GM18520 (cell line): ENCODE results near the gene LPCAT2.

ENCODE experiments used
- ATAC-seq: cut with Tn5 transposase; IDR thresholded peaks from one replicate; pipeline ENCODE4 v1.9.1; 2021; ENCODE audit not compliant: unreplicated experiment

LPCAT2 gene

GRCh38 chr16:55508941-55509931 is at the start of gene LPCAT2:
LPCAT2 (plus strand) TSS chr16:55509072; CDS start chr16:55509182, 110 bp downstream.
- ATAC-seq: no peak

- no peak for ATAC-seq
Observed at GRCh38 chr16:55462241-55462640, 46.6 kb upstream of the LPCAT2 start.

GRCh38 chr16:55464375-55464774 is 44.5 kb upstream of the LPCAT2 start:
- ATAC-seq: no peak

- ATAC-seq: peak; percentile 92
Observed at GRCh38 chr16:55465077-55465896, 43.6 kb upstream of the LPCAT2 start.

GRCh38 chr16:55466209-55466608 is 42.7 kb upstream of the LPCAT2 start:
- ATAC-seq: no peak

GRCh38 chr16:55467898-55468297 is 41.0 kb upstream of the LPCAT2 start:
- ATAC-seq: no peak

- ATAC-seq: no peak
Observed at GRCh38 chr16:55468352-55468990, 40.4 kb upstream of the LPCAT2 start.

- no peak for ATAC-seq
Observed at GRCh38 chr16:55469821-55470532, 38.9 kb upstream of the LPCAT2 start.

GRCh38 chr16:55470533-55471371 is 38.1 kb upstream of the LPCAT2 start:
- no peak for ATAC-seq

GRCh38 chr16:55471448-55472097 is 37.3 kb upstream of the LPCAT2 start:
- peak; percentile 46 for ATAC-seq

- ATAC-seq: no peak
Observed at GRCh38 chr16:55473587-55473986, 35.3 kb upstream of the LPCAT2 start.

GRCh38 chr16:55474821-55475220 is 34.1 kb upstream of the LPCAT2 start:
- no peak for ATAC-seq

GRCh38 chr16:55475919-55476318 is 33.0 kb upstream of the LPCAT2 start:
- ATAC-seq: no peak

- no peak for ATAC-seq
Observed at GRCh38 chr16:55476625-55477533, 32.0 kb upstream of the LPCAT2 start.

- no peak for ATAC-seq
Observed at GRCh38 chr16:55477736-55478135, 31.1 kb upstream of the LPCAT2 start.

- no peak for ATAC-seq
Observed at GRCh38 chr16:55478827-55479429, 29.9 kb upstream of the LPCAT2 start, which contains the start of gene MMP2. MMP2 (plus strand) TSS chr16:55479198; CDS start chr16:55479480, 282 bp downstream.

- no peak for ATAC-seq
Observed at GRCh38 chr16:55479430-55480140, 29.3 kb upstream of the LPCAT2 start.
